ENCODE measurements around the gene MYCBPAP.

GRCh38 chr17:50570032-50570431 is 61.8 kb downstream of the MYCBPAP start:
- no peak for TF ChIP-seq CTCF (IDR thresholded peaks at IDR 0.05)
- no peak for TF ChIP-seq POLR2A (IDR thresholded peaks at IDR 0.05)
